ENCODE results near the gene P2RY10. TPM values are rescaled to one million over a fixed set of nuclear protein-coding genes. Genes with fewer than 3 reads are reported as not detected.

The P2RY10 gene
- total RNA-seq, 1 donor from 2014 or later, result not detected

GRCh38 chrX:78944351-78944750, 840 bp upstream of the P2RY10 start:
- Histone ChIP-seq H3K27ac (replicated peaks) (no peak overlapping the region), H3K4me1 (no peaks in the 10 kb centered on the region), H3K27me3 (ENCODE audit: low read depth) (no peaks in the 10 kb centered on the region), H3K4me3 (no peak overlapping the region), H3K36me3 (no peaks in the 10 kb centered on the region), H3K9me3 (replicated peaks) (no peaks in the 10 kb centered on the region)
- no peak for TF ChIP-seq CTCF (IDR thresholded peaks at IDR 0.05; ENCODE audit: borderline replicate concordance)
- DNase-seq, result no peak
- intact Hi-C loops (cut with micrococcal nuclease), result no loop called here

GRCh38 chrX:78946178-78946931, 1.2 kb downstream of the P2RY10 start:
- no peaks in the 10 kb centered on the region for H3K27me3 ChIP-seq (ENCODE audit: low read depth)
- no peak for DNase-seq
- no peak overlapping the region for H3K27ac ChIP-seq (replicated peaks)
- no peaks in the 10 kb centered on the region for H3K9me3 ChIP-seq (replicated peaks)
- TF ChIP-seq CTCF (IDR thresholded peaks at IDR 0.05; ENCODE audit: borderline replicate concordance), result no peak
- H3K4me1 ChIP-seq, result no peaks in the 10 kb centered on the region
- no peaks in the 10 kb centered on the region for H3K36me3 ChIP-seq
- intact Hi-C loops (cut with micrococcal nuclease), result no loop called here
- H3K4me3 ChIP-seq, result no peak overlapping the region

- Histone ChIP-seq H3K9me3 (replicated peaks) (no peaks in the 10 kb centered on the region), H3K27me3 (ENCODE audit: low read depth) (no peaks in the 10 kb centered on the region), H3K27ac (replicated peaks) (no peak overlapping the region), H3K4me3 (no peak overlapping the region), H3K36me3 (no peaks in the 10 kb centered on the region), H3K4me1 (no peaks in the 10 kb centered on the region)
- TF ChIP-seq CTCF (IDR thresholded peaks at IDR 0.05; ENCODE audit: borderline replicate concordance), result no peak
- intact Hi-C loops (cut with micrococcal nuclease), result no loop called here
- DNase-seq, result no peak
These were observed 5.0 kb downstream of the P2RY10 start for GRCh38 chrX:78950009-78950835.

GRCh38 chrX:78957049-78957767, 12.0 kb downstream of the P2RY10 start:
- intact Hi-C loops (cut with micrococcal nuclease), result no loop called here
- DNase-seq, result no peak
- Histone ChIP-seq H3K27ac (replicated peaks) (no peak overlapping the region), H3K9me3 (replicated peaks) (no peaks in the 10 kb centered on the region), H3K4me1 (no peaks in the 10 kb centered on the region), H3K4me3 (no peak overlapping the region), H3K36me3 (no peaks in the 10 kb centered on the region), H3K27me3 (ENCODE audit: low read depth) (no peaks in the 10 kb centered on the region)
- TF ChIP-seq CTCF (IDR thresholded peaks at IDR 0.05; ENCODE audit: borderline replicate concordance), result no peak

- Histone ChIP-seq H3K36me3 (no peaks in the 10 kb centered on the region), H3K4me1 (no peaks in the 10 kb centered on the region), H3K4me3 (no peak overlapping the region), H3K27ac (replicated peaks) (no peak overlapping the region), H3K27me3 (ENCODE audit: low read depth) (no peaks in the 10 kb centered on the region), H3K9me3 (replicated peaks) (no peaks in the 10 kb centered on the region)
- DNase-seq, result no peak
- intact Hi-C loops (cut with micrococcal nuclease), result no loop called here
- no peak for TF ChIP-seq CTCF (IDR thresholded peaks at IDR 0.05; ENCODE audit: borderline replicate concordance)
These were observed 12.6 kb downstream of the P2RY10 start for GRCh38 chrX:78957768-78958130.

Data from left ventricle myocardium inferior (tissue), 1 donor.